ENCODE data around the gene SUPT3H. TPM values are rescaled to one million over a fixed set of nuclear protein-coding genes. Genes with fewer than 3 reads are reported as not detected.

The SUPT3H gene
- total RNA-seq, 1 donor from 2014 or later, result 1.2 TPM

GRCh38 chr6:45132059-45132458 is 245.7 kb downstream of the SUPT3H start:
- ATAC-seq (no peak), DNase-seq (ENCODE audit: low spot score) (no peak)

- ATAC-seq (no peak), DNase-seq (ENCODE audit: low spot score) (no peak)
Measured at GRCh38 chr6:45129051-45129450, 248.7 kb downstream of the SUPT3H start.

GRCh38 chr6:45127185-45127584 is 250.5 kb downstream of the SUPT3H start:
- ATAC-seq (no peak), DNase-seq (ENCODE audit: low spot score) (no peak)

GRCh38 chr6:45126033-45126432 is 251.7 kb downstream of the SUPT3H start:
- no peak for DNase-seq (ENCODE audit: low spot score)
- no peak for ATAC-seq

GRCh38 chr6:45123023-45123422 is 254.7 kb downstream of the SUPT3H start:
- ATAC-seq, result no peak

GRCh38 chr6:45118754-45119153 is 259.0 kb downstream of the SUPT3H start:
- ATAC-seq, result no peak
- DNase-seq (ENCODE audit: low spot score), result no peak

More at GRCh38 chr6:45123023-45123422, 254.7 kb downstream of the SUPT3H start:
- no peak for DNase-seq (ENCODE audit: low spot score)

GRCh38 chr6:45116714-45117410 is 260.9 kb downstream of the SUPT3H start:
- no peak for DNase-seq (ENCODE audit: low spot score)
- no peak for ATAC-seq

GRCh38 chr6:45115696-45116095 is 262.0 kb downstream of the SUPT3H start:
- DNase-seq (ENCODE audit: low spot score) (no peak), ATAC-seq (no peak)

GRCh38 chr6:45112711-45113110 is 265.0 kb downstream of the SUPT3H start:
- no peak for ATAC-seq
- DNase-seq (ENCODE audit: low spot score), result no peak

- DNase-seq (ENCODE audit: low spot score) (no peak), ATAC-seq (no peak)
Measured at GRCh38 chr6:45109551-45109950, 268.2 kb downstream of the SUPT3H start.

GRCh38 chr6:45105170-45105820 is 272.4 kb downstream of the SUPT3H start:
- ATAC-seq, result no peak
- no peak for DNase-seq (ENCODE audit: low spot score)

- DNase-seq (ENCODE audit: low spot score), result no peak
- no peak for ATAC-seq
Measured at GRCh38 chr6:45104429-45104828, 273.3 kb downstream of the SUPT3H start.

GRCh38 chr6:45098256-45098655 is 279.5 kb downstream of the SUPT3H start:
- DNase-seq (ENCODE audit: low spot score), result no peak
- no peak for ATAC-seq

GRCh38 chr6:45094831-45095230 is 282.9 kb downstream of the SUPT3H start:
- ATAC-seq (no peak), DNase-seq (ENCODE audit: low spot score) (no peak)

- ATAC-seq, result no peak
Measured at GRCh38 chr6:45092135-45092534, 285.6 kb downstream of the SUPT3H start.

GRCh38 chr6:45086360-45087084 is 291.2 kb downstream of the SUPT3H start:
- DNase-seq (ENCODE audit: low spot score) (no peak), ATAC-seq (no peak)

More at GRCh38 chr6:45092135-45092534, 285.6 kb downstream of the SUPT3H start:
- DNase-seq (ENCODE audit: low spot score), result no peak

GRCh38 chr6:45084257-45084656 is 293.5 kb downstream of the SUPT3H start:
- ATAC-seq (no peak), DNase-seq (ENCODE audit: low spot score) (no peak)

GRCh38 chr6:45082091-45082490 is 295.6 kb downstream of the SUPT3H start:
- ATAC-seq (no peak), DNase-seq (ENCODE audit: low spot score) (no peak)

GRCh38 chr6:45081634-45082033 is 296.1 kb downstream of the SUPT3H start:
- DNase-seq (ENCODE audit: low spot score), result no peak
- ATAC-seq, result no peak

GRCh38 chr6:45078432-45078831 is 299.3 kb downstream of the SUPT3H start:
- no peak for DNase-seq (ENCODE audit: low spot score)
- ATAC-seq, result no peak

- DNase-seq (ENCODE audit: low spot score) (no peak), ATAC-seq (no peak)
Measured at GRCh38 chr6:45076217-45076930, 301.4 kb downstream of the SUPT3H start.
